GM12891 (cell line): ENCODE results near the gene AHCYL2.

ENCODE experiments used
- POLR2AphosphoS5 ChIP-seq: IDR thresholded peaks from 2 replicates; pipeline ENCODE4 v1.6.1; 2011; ENCODE audit warnings: low read depth, low read length, control low read depth
- TAF1 ChIP-seq: IDR thresholded peaks from 2 replicates; pipeline ENCODE4 v1.6.1; 2011; ENCODE audit warnings: low read depth, low read length, control low read depth

DNA sequence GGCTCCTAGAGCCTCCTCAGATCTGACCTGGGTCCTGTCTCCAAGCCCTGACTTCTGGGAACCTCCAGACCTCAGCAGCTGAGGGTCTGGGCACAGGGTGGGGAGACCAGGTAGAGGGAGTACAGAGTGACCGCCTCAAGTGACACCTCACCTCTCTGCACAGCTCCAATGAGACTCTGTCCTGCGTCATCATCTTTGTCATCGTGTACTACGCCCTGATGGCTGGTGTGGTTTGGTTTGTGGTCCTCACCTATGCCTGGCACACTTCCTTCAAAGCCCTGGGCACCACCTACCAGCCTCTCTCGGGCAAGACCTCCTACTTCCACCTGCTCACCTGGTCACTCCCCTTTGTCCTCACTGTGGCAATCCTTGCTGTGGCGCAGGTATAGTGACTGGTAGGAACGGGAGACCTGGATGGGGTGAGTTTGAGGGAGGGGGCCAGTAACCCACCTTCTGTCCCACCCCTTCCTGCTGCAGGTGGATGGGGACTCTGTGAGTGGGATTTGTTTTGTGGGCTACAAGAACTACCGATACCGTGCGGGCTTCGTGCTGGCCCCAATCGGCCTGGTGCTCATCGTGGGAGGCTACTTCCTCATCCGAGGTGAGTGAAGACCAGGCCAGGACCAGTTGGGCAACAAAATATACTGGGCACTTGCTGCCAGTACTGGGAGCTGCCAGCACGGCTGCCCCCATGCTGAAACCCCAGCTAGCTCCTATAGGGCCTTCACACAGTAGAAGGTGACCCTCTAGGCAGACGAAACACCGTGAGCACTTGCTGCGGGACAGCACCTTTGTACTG lies 18.6 kb upstream of the AHCYL2 start:
- TF ChIP-seq TAF1 (no peak), POLR2AphosphoS5 (no peak)
